ENCODE results near the gene LIPJ.

Gene LIPJ

DNA sequence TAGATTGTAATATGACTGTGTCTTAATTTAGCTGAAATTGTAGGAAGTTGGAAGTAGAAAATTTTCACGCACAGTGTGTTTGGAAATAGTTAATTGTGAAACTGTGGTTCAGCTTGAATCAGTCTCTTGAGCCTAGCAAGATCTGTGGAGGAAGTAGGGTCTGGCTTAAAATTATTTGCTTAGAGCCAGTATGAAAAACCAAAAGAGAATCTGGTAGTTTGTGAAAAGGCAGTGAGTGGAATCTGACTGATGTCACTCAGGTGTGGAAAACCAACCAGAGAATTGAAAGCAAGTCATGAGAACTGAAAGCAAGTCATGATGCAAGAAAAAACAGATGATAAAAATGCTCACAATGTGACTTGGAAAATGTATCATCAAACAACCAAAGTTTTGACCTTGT, 11.5 kb downstream of the LIPJ start:
- no peak for DNase-seq

DNA sequence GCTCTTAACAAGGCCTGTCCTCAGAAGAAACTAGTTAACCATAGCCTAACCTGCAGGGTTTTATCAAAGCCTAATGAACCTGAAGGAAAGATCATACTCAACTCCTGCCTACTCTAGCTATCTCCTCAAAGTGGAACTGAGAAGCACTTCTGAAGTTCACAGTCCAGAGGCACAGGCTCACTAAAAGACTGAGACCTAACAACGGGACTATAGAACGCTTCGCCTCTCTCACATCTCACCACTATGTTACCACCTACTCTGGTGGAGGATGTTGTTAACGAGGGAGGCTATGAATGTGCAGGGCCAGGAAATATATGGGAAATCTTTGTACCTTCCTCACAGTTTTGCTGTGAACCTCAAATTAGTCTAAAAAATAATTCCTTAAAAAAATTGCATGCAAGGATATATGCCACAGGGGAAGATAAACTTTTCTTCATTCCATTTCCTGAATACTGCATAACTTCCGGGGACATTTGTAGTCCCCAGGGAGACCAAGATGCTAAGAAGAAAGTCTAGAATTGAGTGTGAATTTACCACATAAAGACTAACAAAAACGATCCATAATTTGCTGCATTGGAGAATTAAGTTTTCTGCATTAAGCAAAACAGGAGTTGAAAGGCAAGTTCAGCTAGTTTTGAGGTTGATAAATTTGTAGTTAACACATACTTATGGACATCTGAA, 21.6 kb downstream of the LIPJ start:
- no peak for DNase-seq

DNA sequence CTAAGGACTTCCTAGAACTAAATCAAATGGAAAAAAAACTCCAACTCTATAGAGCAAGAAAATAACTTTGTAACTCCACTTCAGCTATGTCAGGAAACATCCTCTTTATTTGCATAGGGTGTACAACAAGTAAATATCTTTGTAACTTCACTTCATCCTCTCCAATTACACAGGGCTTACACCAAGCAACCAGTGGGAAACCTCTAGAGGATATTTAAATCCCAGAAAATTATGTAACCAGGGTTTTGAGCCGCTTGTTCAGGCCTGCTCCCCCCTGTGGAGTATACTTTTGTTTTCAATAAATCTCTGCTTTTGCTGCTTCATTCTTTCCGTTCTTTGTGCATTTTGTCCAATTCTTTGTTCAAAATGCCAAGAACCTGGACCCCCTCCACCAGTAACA, 22.2 kb downstream of the LIPJ start:
- DNase-seq, result no peak

DNA sequence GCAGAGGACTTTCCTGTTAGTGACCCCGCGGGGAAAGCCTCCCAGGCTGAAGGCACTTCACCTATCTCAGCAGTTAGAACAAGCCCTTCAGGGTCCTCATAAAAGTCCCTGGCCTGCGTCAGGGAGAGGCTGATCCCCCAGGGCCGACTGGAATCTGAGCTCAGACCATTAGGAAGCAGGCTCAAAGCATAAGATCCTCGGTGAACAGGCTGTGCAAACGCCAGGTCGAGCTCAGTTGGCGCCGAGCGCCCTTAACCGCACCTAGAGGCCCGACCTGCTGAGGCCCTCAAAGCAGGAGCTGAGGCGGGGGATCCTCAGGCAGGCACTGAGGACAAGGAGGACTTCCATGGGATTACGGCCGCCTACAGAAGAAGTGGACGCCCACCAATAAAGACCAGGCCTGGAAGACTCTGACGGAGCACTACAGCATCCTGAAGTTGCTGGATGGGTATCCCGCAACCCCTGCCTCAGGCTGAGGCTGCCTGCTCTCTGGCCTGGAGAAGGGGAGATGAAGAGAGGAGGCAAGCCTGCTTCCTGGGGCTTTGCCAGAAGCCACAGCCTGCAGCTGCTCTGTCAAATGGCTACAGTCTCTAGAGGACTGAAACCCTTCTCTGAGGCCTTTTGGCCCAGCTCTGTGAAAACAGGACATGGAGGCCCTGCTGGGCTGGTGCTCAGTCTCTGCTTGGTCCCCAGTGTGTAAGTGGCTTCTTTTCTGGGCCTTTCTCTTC, 29.9 kb downstream of the LIPJ start:
- DNase-seq, result no peak

DNA sequence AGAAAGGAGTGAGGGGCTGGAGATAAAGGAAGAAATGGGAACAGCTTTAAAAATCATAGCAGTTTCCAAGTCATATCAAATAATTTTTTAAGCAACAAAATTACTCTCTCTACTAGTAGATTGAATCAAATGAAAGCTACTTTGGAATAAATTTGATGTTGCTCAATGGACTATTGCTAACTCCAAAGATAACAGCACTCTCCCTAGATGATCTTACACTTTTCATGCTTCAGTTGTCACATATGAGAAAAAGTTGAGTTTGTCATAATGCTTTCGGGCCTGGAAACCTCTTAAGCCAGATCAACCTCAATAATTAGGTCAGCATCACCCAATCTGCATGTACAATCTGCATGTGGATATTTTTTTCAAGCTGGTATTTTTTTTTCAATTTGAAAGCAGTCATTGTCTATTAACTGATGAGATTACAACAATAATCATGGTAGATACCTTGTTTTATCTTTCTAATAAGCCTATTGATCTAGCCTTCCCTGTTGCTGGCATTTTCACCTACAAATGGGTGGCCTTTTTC, 31.3 kb downstream of the LIPJ start:
- DNase-seq, result no peak

DNA sequence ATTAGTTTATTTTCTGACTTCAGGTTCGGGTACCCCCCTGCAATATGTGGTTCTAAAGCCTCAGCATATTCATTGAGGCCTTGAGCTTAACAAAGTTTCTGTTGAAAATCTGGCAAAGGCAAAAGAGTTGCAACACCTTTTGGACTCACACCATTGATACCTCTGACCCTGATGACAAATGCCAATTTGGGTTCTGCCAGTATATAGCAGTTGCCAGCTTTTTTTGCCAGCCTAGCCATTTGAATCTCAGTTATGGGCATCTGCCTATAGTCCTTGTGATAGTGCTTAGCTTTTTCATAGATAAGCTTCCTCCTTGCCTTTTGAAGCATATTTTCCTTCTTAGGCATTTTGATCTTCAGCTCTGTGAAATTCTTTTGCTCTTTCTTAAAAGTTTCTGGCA, 31.9 kb downstream of the LIPJ start:
- no peak for DNase-seq

DNA sequence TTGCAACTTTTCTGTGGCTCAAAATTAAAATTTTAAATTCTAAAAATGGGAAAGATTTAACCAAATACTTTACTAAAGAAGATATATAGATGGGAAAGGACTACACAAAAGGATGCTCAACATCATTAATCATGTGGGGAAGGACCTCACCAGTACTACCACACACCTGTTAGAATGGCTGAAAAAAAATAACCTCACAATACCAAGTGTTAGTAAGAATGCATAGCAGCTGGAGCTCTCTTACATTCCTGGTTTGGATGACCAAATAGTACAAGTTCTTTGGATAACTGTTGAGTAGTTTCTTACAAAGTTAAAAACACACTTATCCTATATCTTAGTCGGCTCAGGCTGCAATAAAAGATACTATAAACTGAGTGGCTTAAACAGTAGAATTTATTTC, 33.9 kb downstream of the LIPJ start:
- DNase-seq, result no peak

DNA sequence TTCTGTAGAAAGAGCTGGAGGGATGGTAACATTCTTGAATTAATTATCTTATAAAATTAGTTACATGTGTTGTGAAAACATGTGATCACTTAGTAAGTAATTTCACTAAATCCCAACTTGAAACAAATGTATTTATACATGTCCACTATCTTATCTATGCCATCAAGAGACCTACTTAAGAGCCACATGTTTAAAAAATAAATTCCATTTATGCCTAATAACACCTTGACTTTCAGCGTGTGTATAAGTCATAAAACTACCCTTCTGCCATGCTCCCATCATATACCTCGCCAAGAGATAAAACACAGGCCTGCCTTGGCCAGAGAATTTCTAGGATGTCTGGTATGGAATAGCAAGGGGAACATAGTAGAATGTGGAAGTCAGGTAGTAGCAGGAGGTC, 37.3 kb downstream of the LIPJ start:
- DNase-seq, result no peak

DNA sequence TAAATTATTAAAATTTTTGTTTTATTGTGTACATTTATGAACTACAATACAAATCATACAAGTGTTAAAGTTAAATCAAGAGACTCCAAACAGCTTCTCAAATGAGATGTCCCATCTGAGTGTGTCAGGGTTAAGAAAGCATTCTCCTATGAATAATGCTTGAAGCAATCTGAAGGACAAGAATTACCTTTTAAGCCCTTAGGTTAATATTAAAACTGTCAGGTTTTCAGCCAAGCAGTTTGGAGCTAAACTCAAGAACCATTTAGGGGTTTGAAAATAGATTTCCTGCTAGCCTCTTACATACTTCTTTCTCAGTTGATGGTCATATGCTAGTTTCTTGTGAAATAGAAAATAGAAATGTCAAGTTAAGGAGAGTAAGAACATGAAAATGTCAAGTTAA, 38.3 kb downstream of the LIPJ start:
- DNase-seq, result no peak

DNA sequence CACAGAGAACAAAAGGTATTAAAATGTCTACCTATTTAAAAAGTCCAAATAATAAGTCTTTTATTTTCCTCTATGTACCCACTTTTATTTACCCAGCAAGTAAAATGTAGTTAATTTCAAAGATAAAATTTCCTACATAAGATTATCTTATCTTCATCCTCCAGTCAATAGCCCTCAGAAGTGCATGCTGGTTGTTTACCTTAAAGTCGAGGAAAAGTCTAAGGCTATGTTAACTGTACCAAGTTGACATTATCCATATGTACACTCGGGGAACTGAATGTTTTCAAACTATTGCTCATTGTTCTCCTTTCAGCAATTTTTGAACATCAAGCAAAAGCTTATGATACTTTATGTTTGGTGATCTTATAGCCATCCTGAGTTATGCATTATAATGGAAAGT, 53.6 kb downstream of the LIPJ start:
- DNase-seq, result no peak

DNA sequence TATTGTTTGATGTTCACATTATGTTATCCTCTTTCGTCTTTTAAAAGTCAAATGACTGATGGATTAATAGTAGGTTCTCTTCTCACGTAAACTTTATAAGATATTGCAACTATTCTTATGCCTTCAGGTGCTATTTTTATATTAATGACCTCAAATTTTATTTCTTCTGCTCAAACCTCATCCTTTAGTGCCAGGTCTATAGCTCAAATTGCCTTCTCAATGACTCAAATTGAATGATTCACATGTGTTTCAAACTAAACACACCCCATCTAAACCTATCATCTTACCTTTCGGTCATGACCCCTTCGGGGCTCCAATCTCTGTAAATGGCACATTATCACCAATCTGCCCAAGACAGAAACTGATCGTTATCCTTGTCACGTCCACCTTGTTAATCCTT, 55.6 kb downstream of the LIPJ start:
- no peak for DNase-seq

DNA sequence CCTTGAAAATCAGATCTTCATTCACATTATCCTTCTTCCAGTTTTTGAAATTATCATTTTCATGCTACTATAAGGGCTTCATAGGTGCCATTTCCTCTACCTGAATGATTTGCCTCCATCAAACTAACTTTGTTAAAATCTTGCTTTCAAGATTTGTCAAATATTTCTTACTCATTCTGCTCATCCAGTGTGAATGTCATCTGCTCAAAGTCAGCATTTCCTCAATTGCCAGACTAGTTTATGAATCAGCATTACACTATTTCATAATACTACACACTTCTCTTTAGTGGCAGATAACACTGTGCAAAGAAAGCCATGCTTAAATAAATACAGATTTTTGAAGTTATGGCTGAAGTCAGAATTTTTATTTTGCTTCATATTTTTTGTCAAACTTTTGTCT, 56.4 kb downstream of the LIPJ start:
- no peak for DNase-seq

DNA sequence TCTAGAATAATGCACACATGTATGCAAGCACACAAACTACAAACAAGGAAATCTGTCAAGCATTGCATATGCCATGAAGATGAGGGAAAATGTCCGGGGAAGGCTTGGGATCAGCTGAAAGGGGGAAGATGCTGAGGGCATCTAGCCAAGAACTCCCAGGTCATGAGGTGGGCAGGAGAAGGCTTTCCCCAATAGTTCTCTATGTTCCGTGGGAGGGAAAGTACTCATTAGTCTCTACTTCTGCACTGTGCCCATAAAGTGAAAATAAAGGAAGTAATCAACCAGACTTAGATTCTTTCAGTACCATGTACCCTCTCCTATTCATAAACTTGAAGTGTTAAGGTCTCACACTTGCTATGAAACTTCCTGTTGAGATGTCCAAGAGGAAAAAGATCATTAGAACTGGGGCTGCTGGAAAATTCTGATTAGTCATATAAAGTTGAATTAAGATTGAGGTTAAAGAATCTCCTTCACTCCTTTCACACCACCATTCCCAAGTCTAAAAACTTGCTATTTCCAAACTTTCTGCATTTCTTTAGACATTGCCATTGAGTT, 60.6 kb downstream of the LIPJ start:
- no peak for DNase-seq

DNA sequence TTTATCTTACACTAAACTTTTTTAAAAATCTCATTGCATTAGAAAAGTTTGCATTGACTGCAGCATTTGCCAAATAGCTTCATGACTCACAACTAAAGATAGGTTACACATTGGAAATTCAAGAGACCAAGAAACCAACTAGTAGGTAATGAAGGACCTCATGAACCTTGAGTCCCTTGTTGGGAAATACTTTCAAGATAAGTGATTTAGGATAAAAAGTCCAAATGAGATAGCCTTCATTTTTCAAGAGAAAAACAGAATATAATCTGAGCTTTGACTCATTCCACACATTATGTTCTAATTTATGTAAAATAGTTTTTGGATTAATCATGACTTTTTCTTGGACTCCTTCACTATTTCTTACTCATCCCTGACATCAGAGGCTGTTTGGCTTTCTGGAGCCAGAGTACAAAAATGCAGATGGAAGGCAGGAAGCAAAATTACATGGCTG, 64.6 kb downstream of the LIPJ start:
- DNase-seq, result no peak

DNA sequence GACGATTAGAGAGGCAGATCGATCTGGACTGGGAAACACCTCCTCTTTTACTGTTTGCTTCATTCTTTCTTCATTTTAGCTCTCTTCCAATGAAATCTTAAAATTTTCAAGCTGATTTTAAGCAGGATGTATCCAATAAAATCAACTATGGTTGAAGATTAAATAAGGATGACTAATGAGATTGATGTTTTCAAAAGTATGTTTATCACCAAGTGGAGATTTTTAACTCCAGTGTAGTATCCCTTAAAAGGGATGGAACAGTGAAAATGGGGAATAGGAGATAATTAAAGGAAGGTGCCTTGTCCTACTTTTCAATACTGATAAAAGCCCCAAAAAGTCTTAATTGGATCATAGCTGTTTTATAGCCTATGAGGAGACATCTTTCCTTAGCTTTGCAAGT, 66.1 kb downstream of the LIPJ start:
- no peak for DNase-seq

All from activated CD4-positive, alpha-beta T cell treated with anti-CD3 and anti-CD28 coated beads for 1 hour (primary cell).